HG02642 (cell line): Measurements from ENCODE around the gene BMPR2.
"Not testable (repeated sequence)": the region's sequence is repeated elsewhere in the genome, so short reads cannot be mapped to it uniquely, and the experiment has no call there.

Experiments used
- ATAC-seq: cut with Tn5 transposase; IDR thresholded peaks from one replicate; pipeline ENCODE4 v1.9.1; 2021; ENCODE audit warnings: mild to moderate bottlenecking; ENCODE audit not compliant: unreplicated experiment, poor library complexity

Gene BMPR2

DNA sequence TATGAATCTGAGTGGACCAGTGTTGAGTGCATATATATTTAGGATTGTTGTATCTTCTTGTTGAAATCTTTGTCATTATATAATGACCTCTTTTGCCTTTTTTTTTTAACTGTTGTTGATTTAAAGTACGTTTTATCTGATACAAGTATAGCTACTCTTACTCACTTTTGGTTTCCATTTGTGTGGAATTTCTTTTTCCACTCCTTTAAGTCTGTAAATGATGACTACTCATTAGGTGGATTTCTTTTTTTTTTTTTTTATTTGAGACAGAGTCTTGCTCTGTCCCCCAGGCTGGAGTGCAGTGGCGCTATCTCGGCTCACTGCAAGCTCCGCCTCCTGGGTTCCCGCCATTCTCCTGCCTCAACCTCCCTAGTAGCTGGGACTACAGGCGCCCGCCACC is 206.7 kb downstream of the BMPR2 start:
- ATAC-seq: not testable (repeated sequence)

DNA sequence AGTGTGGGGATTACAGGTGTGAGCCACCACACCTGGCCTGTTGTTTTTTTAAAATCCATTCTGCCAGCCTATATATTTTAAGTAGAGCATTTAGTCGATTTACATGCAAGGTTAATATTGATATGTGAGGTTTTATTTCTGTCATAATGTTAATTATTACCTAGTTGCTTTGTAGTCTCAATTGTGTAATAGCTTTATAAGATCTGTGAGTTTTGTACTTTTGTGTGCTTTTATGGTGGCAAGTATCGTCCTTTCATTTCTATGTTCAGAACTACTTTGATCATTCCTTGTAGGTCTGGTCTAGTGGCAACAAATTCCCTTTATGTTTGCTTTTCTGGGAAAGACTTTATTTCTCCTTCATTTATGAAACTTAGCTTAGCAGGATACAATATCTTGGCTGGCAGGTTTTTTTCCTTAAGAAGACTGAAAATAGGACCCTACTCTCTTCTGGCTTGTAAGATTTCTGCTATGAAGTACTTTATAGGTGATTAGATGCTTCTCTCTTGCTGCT is 207.6 kb downstream of the BMPR2 start:
- ATAC-seq: no peak

DNA sequence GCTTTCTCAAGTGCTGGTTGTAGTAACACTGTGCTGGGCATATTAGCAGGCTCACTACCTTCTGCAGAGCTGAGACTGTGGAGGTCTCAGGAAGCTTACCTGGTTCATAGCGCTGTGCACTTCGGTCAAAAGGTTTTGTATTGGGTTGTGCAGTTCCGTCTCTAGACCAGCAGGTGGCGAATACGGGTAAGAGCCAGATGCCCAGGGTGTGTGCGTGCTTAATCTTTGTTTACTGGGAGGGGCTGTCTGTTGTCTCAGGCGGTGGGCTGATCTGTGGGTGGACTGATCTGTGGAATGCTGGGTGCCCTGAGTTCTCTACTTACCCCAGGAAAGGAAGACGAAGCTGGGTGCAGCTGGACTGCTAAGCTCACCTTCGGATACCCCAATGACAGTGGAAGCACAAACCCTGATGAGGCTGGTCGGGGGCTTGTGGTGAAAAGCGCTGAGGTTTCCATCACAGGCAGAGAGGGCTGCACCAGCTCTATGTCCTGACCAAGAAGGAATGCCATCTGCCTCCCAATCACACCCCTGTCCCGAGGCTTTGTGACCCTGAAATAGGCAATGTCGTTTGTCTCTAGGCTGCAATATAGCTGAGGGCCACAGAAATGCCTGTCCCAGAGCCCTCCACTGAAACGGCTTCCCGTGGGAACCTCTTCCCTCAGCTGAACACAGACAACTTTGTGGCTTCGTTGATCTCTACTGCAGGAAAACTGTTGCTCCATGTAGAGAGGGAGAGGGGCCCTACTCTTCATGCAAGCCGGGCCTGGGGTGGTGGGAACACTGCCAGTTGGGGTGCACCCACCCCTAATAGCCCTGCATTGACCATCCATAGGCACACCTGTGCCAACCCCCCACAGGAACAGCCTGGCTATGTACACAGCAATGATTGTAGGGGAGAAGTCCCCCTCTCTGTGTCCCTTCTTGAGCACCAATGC is 212.8 kb downstream of the BMPR2 start:
- peak; percentile 86 for ATAC-seq

DNA sequence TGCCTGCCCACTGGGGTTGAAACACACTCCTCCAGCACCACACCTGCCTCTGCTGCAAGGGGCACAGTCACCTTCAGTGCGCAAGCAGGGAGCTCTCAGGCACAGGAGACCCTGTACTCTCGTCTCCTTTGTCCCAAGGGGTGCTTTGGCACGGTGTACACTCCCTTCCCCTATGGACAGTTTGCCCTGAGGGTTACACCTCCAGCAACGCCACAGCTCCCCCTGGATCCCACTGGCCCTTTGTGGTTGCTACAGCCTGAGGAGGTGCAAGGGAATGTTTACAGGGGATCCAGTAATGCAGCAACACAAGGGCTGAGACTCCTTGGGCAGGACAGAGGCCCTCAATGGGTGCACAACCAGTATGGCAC is 213.4 kb downstream of the BMPR2 start:
- ATAC-seq: no peak

DNA sequence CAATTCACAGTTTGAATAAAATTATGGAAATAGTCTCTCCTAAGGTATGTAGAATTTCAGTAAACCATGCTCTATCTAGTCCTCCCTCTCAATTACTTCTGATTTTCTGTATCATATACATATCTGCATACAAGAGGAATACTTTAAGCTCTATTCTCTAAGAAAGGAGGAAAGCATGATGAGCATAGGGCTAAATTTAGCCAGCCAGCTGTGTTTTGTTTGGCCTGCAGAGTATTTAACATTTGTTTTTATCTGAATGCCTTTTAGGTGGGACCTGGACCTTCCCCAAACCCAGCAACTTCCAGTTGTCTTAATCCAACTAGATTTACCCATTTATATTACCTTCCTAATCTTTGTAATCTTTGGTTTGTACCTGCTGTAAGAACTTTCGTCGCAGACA is 216.4 kb downstream of the BMPR2 start:
- ATAC-seq: no peak

DNA sequence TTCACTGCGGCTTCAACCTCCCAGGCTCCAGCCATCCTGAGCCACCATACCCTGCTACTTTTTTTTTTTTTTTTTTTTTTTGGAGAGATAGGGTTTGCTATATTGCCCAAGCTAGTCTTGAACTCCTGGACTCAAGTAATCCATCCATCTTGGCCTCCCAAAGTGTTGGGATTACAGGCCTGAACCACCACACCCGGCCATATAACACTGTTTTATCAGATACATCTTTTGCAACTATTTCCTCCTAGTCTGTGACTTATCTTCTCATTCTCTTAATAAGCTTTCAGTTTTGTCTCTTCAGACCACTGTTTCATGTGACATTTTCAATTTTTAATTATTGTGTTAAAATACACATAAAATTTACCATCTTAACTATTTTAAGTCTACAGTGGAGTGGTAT is 223.0 kb downstream of the BMPR2 start:
- no peak for ATAC-seq

DNA sequence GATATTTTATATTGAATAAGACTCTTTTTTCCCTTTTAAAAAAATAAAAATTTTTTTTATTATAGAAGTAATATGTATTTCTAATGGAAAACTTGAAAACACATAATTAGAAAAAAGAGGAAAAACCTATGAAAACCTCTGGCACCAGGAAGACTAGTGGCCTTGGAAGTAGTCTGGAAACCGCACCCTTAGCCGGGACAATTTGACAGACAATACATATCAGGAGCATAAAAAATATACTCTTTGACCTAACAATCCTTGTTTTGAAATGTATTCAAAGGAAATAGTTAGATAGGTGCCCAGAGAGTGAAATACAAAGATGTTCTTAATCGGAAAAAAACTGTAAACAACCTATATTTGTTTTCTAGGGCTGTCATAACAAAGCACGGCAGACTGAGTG is 223.8 kb downstream of the BMPR2 start:
- no peak for ATAC-seq

DNA sequence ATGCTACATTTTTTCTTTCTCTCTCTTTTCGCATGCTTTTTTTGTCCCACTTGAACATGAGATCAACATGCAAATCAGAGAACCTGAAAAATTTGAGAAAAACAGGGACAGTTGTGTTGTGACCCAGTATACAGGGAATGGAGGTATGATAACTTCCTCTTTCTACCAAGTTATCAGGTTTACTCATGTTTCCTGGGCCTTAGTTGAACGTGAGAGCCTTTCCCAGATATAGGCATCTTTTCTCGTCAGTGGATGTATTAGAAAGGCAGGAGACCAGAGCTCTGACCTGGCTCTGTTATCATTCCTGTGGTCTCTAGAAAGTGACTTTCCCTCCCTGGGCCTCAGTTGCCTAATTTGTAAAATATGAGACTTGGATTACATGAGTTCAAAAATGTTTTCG is 228.6 kb downstream of the BMPR2 start:
- no peak for ATAC-seq

DNA sequence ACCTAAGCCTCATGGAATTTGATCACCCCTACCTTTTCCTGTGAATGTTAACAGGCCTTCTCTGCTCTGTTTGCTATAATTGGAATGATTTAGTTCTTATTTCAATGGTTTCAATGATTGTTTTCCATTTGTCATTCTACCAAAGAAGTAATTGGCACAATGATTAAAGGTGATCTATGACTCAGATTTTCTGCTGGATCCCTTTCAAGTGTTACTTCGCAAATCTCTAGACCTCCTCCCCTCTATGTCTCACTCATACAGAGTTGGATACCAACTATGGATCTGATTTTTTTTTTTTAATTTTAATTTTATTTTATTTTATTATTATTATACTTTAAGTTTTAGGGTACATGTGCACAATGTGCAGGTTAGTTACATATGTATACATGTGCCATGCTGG is 229.0 kb downstream of the BMPR2 start:
- ATAC-seq: no peak

DNA sequence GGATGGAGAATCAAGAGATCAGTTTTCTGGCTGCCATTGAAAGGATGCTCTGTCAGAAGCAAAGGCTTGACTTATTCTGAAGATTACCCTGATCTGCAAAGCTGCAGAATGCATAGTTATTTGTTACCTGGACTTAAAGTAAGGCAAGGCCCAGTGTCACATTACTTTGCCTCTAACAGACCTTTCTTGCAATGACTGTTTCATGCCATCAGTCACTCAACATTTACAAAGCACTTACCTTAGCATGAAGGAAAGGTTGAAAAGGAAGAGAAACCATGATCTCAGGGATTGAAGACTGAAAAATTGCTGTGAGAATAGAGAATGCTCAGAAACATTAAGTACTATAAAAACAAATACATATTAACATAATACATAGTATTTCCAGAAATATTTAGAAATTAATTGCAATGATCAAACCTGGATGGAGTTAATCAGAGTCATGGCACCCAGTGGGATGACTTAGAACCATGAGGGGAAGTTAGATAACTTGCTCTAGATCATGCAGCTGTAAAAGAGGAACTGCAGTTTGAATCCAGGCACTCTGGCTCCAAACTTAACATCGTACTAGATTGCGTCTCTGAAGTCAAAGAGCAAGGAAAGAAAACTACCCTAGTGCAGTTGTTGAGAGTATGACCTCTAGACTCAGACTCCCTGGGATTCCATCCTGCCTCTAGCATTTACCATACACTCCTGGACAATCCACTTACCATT is 232.2 kb downstream of the BMPR2 start:
- no peak for ATAC-seq

DNA sequence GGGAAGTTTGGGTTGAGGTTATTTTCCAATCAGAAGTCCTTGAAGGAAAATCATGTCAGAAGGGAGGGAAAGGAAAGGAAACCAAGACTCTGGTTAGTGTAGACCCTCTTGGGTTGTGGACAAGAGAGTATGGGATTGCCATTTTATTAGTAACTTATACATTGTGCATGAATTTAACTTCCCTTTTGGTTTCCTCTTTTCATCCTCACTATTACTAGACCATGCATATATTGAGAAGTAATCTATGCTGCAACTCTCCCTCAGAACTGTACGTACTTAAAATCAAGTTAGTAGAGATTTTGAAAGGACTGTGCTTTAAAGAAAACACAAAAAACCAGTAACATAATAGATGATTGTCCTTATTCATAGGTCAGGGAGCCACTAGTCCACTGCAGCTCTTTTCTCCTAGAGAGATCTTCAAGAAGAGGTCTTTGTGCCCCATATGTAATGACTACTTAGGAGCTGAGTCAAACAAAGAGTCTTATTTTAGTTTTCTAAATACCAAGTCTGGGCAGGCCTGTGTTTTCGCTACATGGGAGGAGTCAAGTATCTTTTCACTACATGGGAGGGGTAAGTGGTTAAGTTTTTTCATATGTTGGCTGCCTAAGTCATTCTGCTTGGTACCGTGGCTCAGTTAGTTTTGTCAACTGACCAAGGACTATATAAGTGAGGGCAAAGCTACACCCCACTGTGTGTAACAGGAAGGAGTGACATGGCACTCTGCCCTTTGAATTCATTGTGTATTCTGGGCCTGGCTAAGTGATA is 233.4 kb downstream of the BMPR2 start:
- peak; percentile 96 for ATAC-seq

DNA sequence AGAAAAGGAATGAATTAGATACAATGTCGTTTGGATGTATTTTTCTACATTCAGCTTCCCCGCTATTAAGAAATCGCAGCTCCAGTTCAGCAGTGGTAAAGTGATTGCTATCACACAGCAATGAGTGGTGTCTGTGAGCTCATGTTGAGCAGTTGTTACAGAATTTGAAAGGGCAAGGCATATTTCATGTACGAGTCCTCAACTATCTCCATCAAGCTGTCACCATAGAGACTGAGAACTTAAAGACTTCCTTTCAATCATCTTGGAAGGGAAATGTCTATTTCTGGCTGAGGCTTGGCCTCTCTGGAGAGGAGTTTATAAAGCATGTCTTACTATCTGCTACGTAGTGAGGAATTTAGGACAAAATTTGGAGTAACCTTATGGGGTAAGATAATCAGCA is 234.3 kb downstream of the BMPR2 start:
- ATAC-seq: no peak

DNA sequence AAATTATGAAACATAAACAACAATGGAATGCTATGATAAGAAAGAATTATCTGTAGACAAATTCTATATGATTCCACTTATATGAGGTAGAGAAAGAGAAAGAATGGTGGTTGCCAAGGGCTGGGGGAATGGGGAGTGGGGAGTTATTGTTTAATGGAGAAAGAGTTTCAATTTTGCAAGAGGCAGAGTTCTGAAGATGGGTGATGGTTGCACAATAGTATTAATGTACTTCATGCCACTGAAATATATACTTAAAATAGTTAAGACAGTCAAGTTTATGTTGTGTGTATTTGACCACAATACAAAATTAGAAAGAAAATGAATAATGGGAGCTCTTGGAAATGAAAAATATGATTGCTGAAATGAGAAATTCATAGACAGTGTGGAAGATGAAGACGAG is 236.0 kb downstream of the BMPR2 start:
- ATAC-seq: no peak

DNA sequence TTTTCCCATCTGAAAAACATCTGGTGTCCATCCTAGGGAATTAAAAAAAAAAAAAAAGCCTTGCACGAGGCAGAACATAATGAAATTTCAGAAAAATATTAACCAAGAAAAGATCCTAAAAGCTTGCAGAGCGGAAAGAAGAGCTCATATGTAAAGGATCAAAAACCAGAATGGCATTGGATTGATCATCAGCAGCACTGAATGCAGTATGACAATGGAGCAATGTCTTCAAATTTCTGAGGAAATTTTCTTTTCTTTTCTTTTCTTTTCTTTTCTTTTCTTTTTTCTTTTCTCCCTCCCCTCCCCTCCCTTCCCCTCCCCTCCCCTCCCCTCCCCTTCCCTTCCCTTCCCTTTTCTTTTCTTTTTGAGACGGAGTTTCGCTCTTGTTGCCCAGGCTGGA is 237.4 kb downstream of the BMPR2 start:
- ATAC-seq: no peak
